M059J (cell line): ENCODE results near the gene TLCD5. TPM values are rescaled to one million over a fixed set of nuclear protein-coding genes. Genes with fewer than 3 reads are reported as not detected.

Source experiments
- total RNA-seq: library from RNA; depleted of rRNA; stranded (reverse); fragments of >200 nt; shearing (Covaris generic); gene quantifications from 2 replicates; pipeline ENCODE4 v1.2.3, GENCODE V29; 2014; rRNA removed

TLCD5 gene
- total RNA-seq, 1 experiment from 2014 or later = 4.8 TPM

Other genes with a start within 250 kb of the TLCD5 start
- gene TRIM29, start 187.2 kb upstream of the TLCD5 start, total RNA-seq = 0.32 and 0.49 TPM in 2 replicates
- gene OAF, start 114.3 kb upstream of the TLCD5 start, total RNA-seq = 65.0 and 105 TPM in 2 replicates
- 0.02 TPM in 1 of 2 replicates, not detected in the other for gene POU2F3, start 85.2 kb upstream of the TLCD5 start, total RNA-seq
- 31.0 and 56.6 TPM in 2 replicates for gene ARHGEF12, start 11.1 kb downstream of the TLCD5 start, total RNA-seq
- gene GRIK4, start 186.4 kb downstream of the TLCD5 start, total RNA-seq = 0.07 TPM in 1 of 2 replicates, not detected in the other